Measurements from ENCODE around the gene GPR75.

DNA sequence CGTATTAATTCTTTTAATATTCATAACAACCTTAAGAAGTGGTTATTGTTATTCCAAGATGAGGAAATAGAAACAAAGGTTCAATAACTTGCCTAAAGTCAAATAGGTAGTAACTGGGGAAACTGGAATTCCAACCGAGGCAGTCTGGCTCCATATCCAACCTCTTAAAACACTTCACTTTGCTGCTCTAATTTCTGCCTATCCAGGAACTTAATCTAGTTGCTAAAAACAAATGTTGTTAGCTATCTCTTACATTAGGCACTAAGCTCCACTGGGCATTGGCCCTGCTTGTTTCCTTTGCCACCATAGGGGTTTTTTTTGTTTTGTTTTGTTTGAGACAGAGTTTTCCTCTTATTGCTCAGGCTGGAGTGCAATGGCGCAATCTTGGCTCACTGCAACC is 48.2 kb downstream of the GPR75 start:
- no peak for TF ChIP-seq KLF9 (CRISPR knock-in tag; IDR thresholded peaks at IDR 0.05; ENCODE audit: low read depth)
- no peak for TF ChIP-seq POLR2AphosphoS5 (IDR thresholded peaks at IDR 0.05; ENCODE audit: low read depth, low read length)
- no peak for TF ChIP-seq AGO1 (IDR thresholded peaks at IDR 0.05; ENCODE audit: low read depth, low read length, poor library complexity, severe bottlenecking)
- TF ChIP-seq GABPA (IDR thresholded peaks at IDR 0.05; ENCODE audit: low read depth, low read length) = no peak
- no peak for TF ChIP-seq GABPA (CRISPR knock-in tag; IDR thresholded peaks at IDR 0.05; ENCODE audit: low read depth)
- TF ChIP-seq ZNF329 (CRISPR knock-in tag; IDR thresholded peaks at IDR 0.05; ENCODE audit: low read depth) = no peak
